K562 (cell line): ENCODE results near the gene GP1BA. TPM values are rescaled to one million over a fixed set of nuclear protein-coding genes. Genes with fewer than 3 reads are reported as not detected.

Experiments
- ATAC-seq: fragments of 200-7000 bp; cut with Tn5 transposase; 3 replicates; pipeline ENCODE4 v1.9.1; 2020; ENCODE audit warnings: moderate library complexity
- BruUV-seq: library from RNA; stranded (reverse); fragments of 400-500 nt; replicated peaks from 2 replicates; lab custom pipeline; 2021; lab: Mats Ljungman, UMichigan
- CTCF ChIA-PET: fragments of 300-600 bp; formaldehyde crosslinking; extraction: SDS; loops from one replicate; lab custom pipeline; 2021; ENCODE audit warnings: low intra/inter-chr PET ratio; lab: Yijun Ruan, JAX
- POLR2A ChIA-PET: fragments of 300-600, 350-650 bp; sonication (Branson Sonifier 250); formaldehyde crosslinking; extraction: SDS; loops from one replicate; lab custom pipeline; 2021; ENCODE audit warnings: antibody characterized with exemption, inconsistent platforms; lab: Yijun Ruan, JAX
- DNase-seq, 4 experiments: peaks; one replicate each; pipeline versions ENCODE4 v3.0.0 to v3.0.0-alpha.2; 2011 to 2018; ENCODE audit warnings: low spot score in 3 of 4, mixed read lengths in 3 of 4; ENCODE audit errors: extremely low read depth in 1 of 4
- FAIRE-seq: peaks from 2 replicates; lab custom pipeline; 2011; peaks lifted over from hg19 to GRCh38; lab: Jason Lieb, UNC
- H2AFZ ChIP-seq: 2 replicates; pipeline ENCODE4 v1.6.0; 2011; ENCODE audit warnings: low read depth, low read length, control low read depth, inconsistent platforms
- H3K27ac ChIP-seq: fragments of 200-600 bp; 3 replicates; pipeline ENCODE4 v1.8.0; 2011; ENCODE audit warnings: low read depth, mild to moderate bottlenecking, control low read depth, inconsistent platforms, low read length, moderate library complexity, mixed read lengths; ENCODE audit errors: extremely low read depth
- H3K27me3 ChIP-seq, 2 experiments: fragments of 300-600 bp in 1 of 2; 2 replicates in 1 of 2; 3 replicates in 1 of 2; pipeline versions ENCODE4 v1.6.0 to v1.8.0; 2011; ENCODE audit warnings: inconsistent platforms in 2 of 2, low read length in 2 of 2, mild to moderate bottlenecking in 1 of 2, mixed read lengths in 1 of 2, moderate library complexity in 1 of 2; ENCODE audit not compliant: control insufficient read depth in 2 of 2, insufficient read depth in 2 of 2
- H3K36me3 ChIP-seq: fragments of 300-600 bp; 3 replicates; pipeline ENCODE4 v1.8.0; 2011; ENCODE audit warnings: mild to moderate bottlenecking, low read length, inconsistent platforms; ENCODE audit not compliant: control insufficient read depth, insufficient read depth
- H3K4me1 ChIP-seq, 2 experiments: fragments of 200-600 bp in 1 of 2; replicated peaks in 1 of 2; 2 replicates in 1 of 2; 3 replicates in 1 of 2; pipeline versions ENCODE4 v1.5.1 to v1.8.0; 2011; ENCODE audit warnings: inconsistent platforms in 2 of 2, low read length in 2 of 2, mild to moderate bottlenecking in 1 of 2, mixed read lengths in 1 of 2, moderate library complexity in 1 of 2; ENCODE audit not compliant: control insufficient read depth in 2 of 2, insufficient read depth in 2 of 2
- H3K4me2 ChIP-seq: 2 replicates; pipeline ENCODE4 v1.6.1; 2011; ENCODE audit warnings: low read length, control low read depth, inconsistent platforms, mixed read lengths; ENCODE audit not compliant: insufficient read depth
- H3K4me3 ChIP-seq: fragments of 200-600 bp; sonication (generic), shearing (Covaris generic); 2 replicates; pipeline ENCODE4 v1.5.1; 2016; ENCODE audit warnings: control low read depth, inconsistent platforms
- H3K79me2 ChIP-seq: fragments of 200-600 bp; 3 replicates; pipeline ENCODE4 v1.8.0; 2011; ENCODE audit warnings: low read length, inconsistent platforms; ENCODE audit not compliant: control insufficient read depth, insufficient read depth
- H3K9ac ChIP-seq, 2 experiments: 2 replicates each; pipeline versions ENCODE4 v1.6.0 to v1.6.1; 2011; ENCODE audit warnings: low read depth in 2 of 2, low read length in 2 of 2, control low read depth in 1 of 2, inconsistent platforms in 1 of 2, mild to moderate bottlenecking in 1 of 2, mixed read lengths in 1 of 2; ENCODE audit not compliant: insufficient read depth in 1 of 2
- H3K9me1 ChIP-seq: one replicate; pipeline ENCODE4 v1.6.0; 2011; ENCODE audit warnings: inconsistent platforms, mild to moderate bottlenecking, low read length, moderate library complexity; ENCODE audit not compliant: control insufficient read depth, insufficient read depth
- H3K9me3 ChIP-seq: replicated peaks from 2 replicates; pipeline ENCODE4 v1.5.1; 2011; ENCODE audit warnings: low read depth, low read length, inconsistent platforms; ENCODE audit not compliant: control insufficient read depth, insufficient read depth
- H4K20me1 ChIP-seq: replicated peaks from 2 replicates; pipeline ENCODE4 v1.6.1; 2011; ENCODE audit warnings: low read length, inconsistent platforms, mixed read lengths; ENCODE audit not compliant: control insufficient read depth, insufficient read depth
- ARHGAP35 ChIP-seq: fragments of 450-650 bp; IDR thresholded peaks from 2 replicates; pipeline ENCODE4 v1.6.1; 2018; ENCODE audit not compliant: partially characterized antibody
- ARID3A ChIP-seq: IDR thresholded peaks from 2 replicates; pipeline ENCODE4 v1.6.1; 2012; ENCODE audit warnings: low read depth, low read length, improper control_type of control experiment, borderline replicate concordance
- CEBPB ChIP-seq: fragments of 450-650 bp; IDR thresholded peaks from 2 replicates; pipeline ENCODE4 v1.6.1; 2016; ENCODE audit warnings: missing genetic modification characterization, missing compliant biosample characterization
- RBM39 ChIP-seq: fragments of 200-400 bp; formaldehyde crosslinking; optimal IDR thresholded peaks from 2 replicates; pipeline ENCODE3; 2018; ENCODE audit warnings: low read depth, low read length
- SMAD1 ChIP-seq: fragments of 150-350 bp; IDR thresholded peaks from 2 replicates; pipeline ENCODE4 v1.6.1; 2014; ENCODE audit warnings: low read length, low read depth; ENCODE audit not compliant: partially characterized antibody
- ZBTB33 ChIP-seq: sonication (generic); formaldehyde crosslinking; IDR thresholded peaks from 2 replicates; pipeline ENCODE4 v1.8.1; 2023; ENCODE audit warnings: mild to moderate bottlenecking, missing genetic modification reagents
- ZBTB43 ChIP-seq: sonication (generic); formaldehyde crosslinking; IDR thresholded peaks from 2 replicates; pipeline ENCODE4 v1.8.0; 2023; ENCODE audit warnings: mild to moderate bottlenecking, missing genetic modification reagents
- ZNF277 ChIP-seq: fragments of 250-450 bp; sonication (Bioruptor Pico); IDR thresholded peaks from 2 replicates; pipeline ENCODE4 v1.8.0; 2022; ENCODE audit warnings: inconsistent platforms, mild to moderate bottlenecking, moderate library complexity, borderline replicate concordance
- ZNF644 ChIP-seq: fragments of 200-800 bp; sonication (Bioruptor generic); IDR thresholded peaks from 2 replicates; pipeline ENCODE4 v1.6.1; 2016; ENCODE audit warnings: low read depth, missing genetic modification characterization, missing compliant biosample characterization
- WGBS: fragments of 100-300 bp; shearing (Covaris generic); methylation state at CpG from one replicate; pipeline ENCODE4 v1.1.6; 2016; ENCODE audit warnings: low coverage, mixed read lengths; ENCODE audit not compliant: insufficient coverage; ENCODE audit errors: missing lambda C conversion rate; 5-methylcytosine and 5-hydroxymethylcytosine counted together
- in situ Hi-C: fragments of 300-500 bp; cut with MboI; formaldehyde crosslinking; loops from 4 replicates; pipeline ENCODE4 v1.15.0; 2018; ENCODE audit warnings: inconsistent platforms, mixed read lengths
- intact Hi-C: fragments of 100-400 bp; cut with micrococcal nuclease; formaldehyde crosslinking; loops from 2 replicates; pipeline ENCODE4 v1.14.2; 2022
- polyA plus RNA-seq, 8 experiments: library from polyadenylated mRNA; depleted of rRNA in 4 of 8; stranded (reverse) in 5 of 8; unstranded in 3 of 8; fragments of >200 nt; fragmentation: Nextera tagmentation in 2 of 8; fragmentation: Illumina TruSeq in 1 of 8; extraction: Ambion mirVana in 2 of 8; extraction: Trizol in 1 of 8; gene quantifications; 2 replicates each; pipeline versions ENCODE4 v1.2.1 to v1.2.3, GENCODE V29; 2011 to 2014; ENCODE audit warnings: inconsistent platforms in 1 of 8, missing spikeins in 1 of 8
- total RNA-seq, 7 experiments: library from RNA; depleted of rRNA in 6 of 7; stranded (reverse); fragments of >200 nt in 6 of 7; fragmentation: Illumina TruSeq in 2 of 7; extraction: Trizol in 2 of 7; gene quantifications; 2 replicates each; pipeline versions ENCODE4 v1.2.1 to v1.2.3, GENCODE V29; 2011 to 2021; ENCODE audit warnings: low replicate concordance in 1 of 7
- TF ChIP-seq, protein P1 (sequence below): fragments of 250-450 bp; sonication (Bioruptor Pico); IDR thresholded peaks from 2 replicates; pipeline ENCODE4 v1.8.0; 2021; ENCODE audit warnings: moderate library complexity, mild to moderate bottlenecking, inconsistent platforms

The GP1BA gene
- total and polyA plus RNA-seq, 9 of the 15 experiments (the other 6 are each of a cell fraction or from before 2014, with no cell fraction given): 0.01 TPM; not detected in 8

- CTCF ChIA-PET: no interaction called here
- no peaks in the 10 kb centered on the region for H3K36me3 ChIP-seq
- H3K9me1 ChIP-seq: no peaks in the 10 kb centered on the region
- no peaks in the 10 kb centered on the region for H3K27me3 ChIP-seq
- H3K9ac ChIP-seq: no peak overlapping the region
- H2AFZ ChIP-seq: 0 out of 2 replicates have a peak overlapping the region, but pooled peaks have one; percentile 9
- H3K9me3 ChIP-seq: no peaks in the 10 kb centered on the region
- WGBS: 51% methylated on average over 8 of the region's 8 CpGs
- no TSS peak for BruUV-seq
- FAIRE-seq (no peak), ATAC-seq (no peak), DNase-seq (no peak)
- no peak overlapping the region for H3K4me3 ChIP-seq
- H3K79me2 ChIP-seq: no peaks in the 10 kb centered on the region
- no peaks in the 10 kb centered on the region for H4K20me1 ChIP-seq
- in situ Hi-C loops (loop anchor here (10.0 kb wide), 1 partner anchor 145 kb away; no protein-coding TSS in a partner anchor), intact Hi-C loops (no loop called here)
- POLR2A ChIA-PET: interaction anchor here (0.6 to 1.5 kb wide), 5 partner anchors 9 to 25 kb away, joined by 3 to 6 read pairs (median 4); partner anchors contain the start of genes RNF167 and SLC25A11
- no peaks in the 10 kb centered on the region; a peak in 1 of 5 replicates for H3K4me1 ChIP-seq
- H3K27ac ChIP-seq: no peak overlapping the region
- H3K4me2 ChIP-seq: no peak overlapping the region
- TF ChIP-seq ZBTB43 (no peak), RBM39 (no peak), ZNF644 (no peak), CEBPB (tag) (no peak), ARHGAP35 (no peak), SMAD1 (no peak), ZNF277 (no peak), ZBTB33 (no peak), ARID3A (no peak)
- TF ChIP-seq, protein P1, sequence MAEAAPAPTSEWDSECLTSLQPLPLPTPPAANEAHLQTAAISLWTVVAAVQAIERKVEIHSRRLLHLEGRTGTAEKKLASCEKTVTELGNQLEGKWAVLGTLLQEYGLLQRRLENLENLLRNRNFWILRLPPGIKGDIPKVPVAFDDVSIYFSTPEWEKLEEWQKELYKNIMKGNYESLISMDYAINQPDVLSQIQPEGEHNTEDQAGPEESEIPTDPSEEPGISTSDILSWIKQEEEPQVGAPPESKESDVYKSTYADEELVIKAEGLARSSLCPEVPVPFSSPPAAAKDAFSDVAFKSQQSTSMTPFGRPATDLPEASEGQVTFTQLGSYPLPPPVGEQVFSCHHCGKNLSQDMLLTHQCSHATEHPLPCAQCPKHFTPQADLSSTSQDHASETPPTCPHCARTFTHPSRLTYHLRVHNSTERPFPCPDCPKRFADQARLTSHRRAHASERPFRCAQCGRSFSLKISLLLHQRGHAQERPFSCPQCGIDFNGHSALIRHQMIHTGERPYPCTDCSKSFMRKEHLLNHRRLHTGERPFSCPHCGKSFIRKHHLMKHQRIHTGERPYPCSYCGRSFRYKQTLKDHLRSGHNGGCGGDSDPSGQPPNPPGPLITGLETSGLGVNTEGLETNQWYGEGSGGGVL (CRISPR knock-in tag): no peak
These were observed 12.5 kb upstream of the GP1BA start for GRCh38 chr17:4919511-4920047.
